G401 (cell line): ENCODE results near the gene CDAN1. TPM values are rescaled to one million over a fixed set of nuclear protein-coding genes. Genes with fewer than 3 reads are reported as not detected.
A peak's percentile ranks its signal among the peaks of the same experiment; 100 is the strongest.

Experiments used
- DNase-seq: peaks from one replicate; pipeline ENCODE4 v3.0.0-alpha.2; 2015; ENCODE audit warnings: low spot score
- in situ Hi-C: cut with HindIII; loops from 2 replicates; pipeline ENCODE4 v1.10.0; 2016; ENCODE audit warnings: low sequenced_read_pairs, mixed read lengths
- total RNA-seq: library from RNA; depleted of rRNA; stranded (reverse); fragments of >200 nt; shearing (Covaris generic); gene quantifications from 2 replicates; pipeline ENCODE4 v1.2.3, GENCODE V29; 2014

The CDAN1 gene
- total RNA-seq, 1 experiment from 2014 or later: 12.6 TPM

DNA sequence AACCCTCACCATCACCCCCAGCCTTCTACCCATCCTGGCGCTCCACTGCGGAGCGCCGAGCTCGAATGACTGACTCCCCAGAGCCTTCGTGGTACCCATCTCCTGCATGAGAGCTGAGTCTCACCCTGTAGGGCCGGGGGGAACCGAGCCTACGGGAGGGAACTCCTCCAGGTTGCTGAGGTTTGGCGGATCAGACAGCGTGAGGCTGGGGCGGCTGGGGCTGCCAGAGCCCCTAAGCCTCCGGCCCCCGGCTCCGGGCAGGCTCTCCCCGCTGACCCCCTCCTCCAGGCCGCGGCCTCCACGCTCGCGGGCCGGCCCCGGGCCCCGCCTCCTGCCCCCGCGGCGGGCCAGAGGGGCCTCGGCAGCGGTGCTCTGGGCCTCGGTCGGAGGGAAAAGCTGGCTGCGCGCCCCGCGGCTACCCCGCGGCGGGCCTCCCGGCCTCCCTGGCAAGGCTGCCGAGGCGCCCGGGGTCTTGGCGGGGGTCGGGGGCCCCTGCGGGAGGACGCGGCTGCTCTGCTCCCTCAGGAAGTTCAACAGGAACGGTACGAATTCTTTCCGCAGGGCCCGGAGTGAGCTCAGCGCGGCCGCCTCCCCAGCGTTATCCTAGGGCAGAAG, 643 bp downstream of the CDAN1 start:
- DNase-seq: peak; percentile 17
- in situ Hi-C loops: no loop called here

- in situ Hi-C loops: no loop called here
- no peak for DNase-seq
These were observed 1.4 kb downstream of the CDAN1 start for GRCh38 chr15:42735382-42736165.

DNA sequence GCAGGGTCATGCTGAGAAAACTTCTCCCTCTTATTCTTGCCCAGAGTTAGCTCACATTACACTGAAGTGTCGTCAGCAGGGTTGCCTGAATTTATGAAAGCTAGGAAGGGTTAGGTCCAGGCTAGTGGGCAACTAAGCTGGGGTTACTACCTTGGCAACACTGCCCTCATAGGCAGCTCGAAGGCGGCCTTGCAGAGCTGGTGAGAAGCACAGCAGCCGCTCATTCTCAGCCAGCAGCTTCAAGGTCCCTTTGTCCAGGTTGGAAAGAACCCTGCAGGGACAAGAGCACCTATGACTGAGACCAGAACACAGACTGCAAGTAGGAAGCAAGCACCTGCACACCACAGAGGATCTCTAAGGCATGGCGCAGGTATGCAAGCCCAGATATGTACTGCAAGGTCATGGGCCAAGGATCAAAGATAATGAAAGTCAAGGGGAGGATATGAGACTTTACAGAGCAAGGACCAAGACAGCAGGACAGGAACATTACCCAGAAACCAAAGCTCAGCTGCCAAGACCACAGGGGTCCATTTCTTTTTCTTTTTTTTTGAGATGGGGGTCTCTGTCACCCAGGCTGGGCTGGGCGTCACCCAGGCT, 2.8 kb downstream of the CDAN1 start:
- DNase-seq: no peak
- in situ Hi-C loops: no loop called here

DNA sequence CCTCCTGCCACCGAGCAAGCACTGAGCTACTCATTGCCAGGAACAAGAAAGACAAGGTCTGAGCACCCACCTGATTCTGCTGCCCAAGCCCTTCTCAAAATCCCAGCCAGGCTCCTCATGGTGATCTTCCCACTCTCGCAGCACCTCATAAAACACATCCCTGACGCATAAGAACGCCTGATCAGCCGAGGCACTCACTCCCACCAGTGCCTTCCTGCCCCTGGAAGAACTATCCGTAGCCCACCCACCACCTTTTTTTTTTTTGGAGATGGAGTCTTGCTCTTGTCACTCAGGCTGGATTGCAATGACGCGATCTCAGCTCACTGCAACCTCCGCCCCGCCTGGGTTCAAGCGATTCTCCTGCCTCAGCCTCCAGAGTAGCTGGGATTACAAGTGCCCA, 3.9 kb downstream of the CDAN1 start:
- no peak for DNase-seq
- in situ Hi-C loops: no loop called here

DNA sequence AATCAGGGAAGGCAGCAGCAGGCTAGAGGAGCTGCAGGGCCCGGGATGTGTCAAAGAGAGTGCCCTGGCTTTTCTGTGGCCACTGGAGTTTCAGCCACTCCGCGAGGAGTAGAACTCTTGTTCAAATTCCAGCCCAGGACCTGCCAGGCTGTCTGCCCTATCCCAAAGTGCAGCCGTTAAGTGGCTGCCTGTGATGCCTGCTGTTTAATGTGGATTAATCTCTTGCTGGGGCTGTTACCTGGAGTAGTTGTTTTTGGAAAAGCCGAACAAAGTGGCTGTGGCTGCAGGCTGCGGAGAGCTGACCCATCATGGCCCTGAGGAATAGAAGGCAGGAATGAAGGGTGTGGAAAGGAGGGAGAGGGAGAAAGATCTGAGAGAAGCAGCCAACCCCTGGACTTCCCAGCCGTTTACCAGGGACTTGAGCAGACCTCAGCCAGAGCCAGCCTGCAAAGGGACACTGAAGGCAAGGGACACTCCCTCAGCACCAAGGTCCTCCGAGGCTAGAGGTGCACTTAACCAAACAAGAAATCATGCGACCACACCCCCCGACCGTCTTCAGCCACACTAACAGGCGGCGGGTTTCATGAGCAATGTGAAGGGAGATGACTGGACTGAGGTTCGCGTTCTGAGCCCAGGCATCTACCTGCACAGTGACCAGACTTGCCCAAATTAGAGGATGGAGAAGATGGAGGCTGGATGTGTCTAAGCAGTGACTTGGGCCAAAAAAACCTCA, 4.7 kb downstream of the CDAN1 start:
- DNase-seq: no peak
- in situ Hi-C loops: no loop called here

- in situ Hi-C loops: no loop called here
- no peak for DNase-seq
These were observed 5.5 kb downstream of the CDAN1 start for GRCh38 chr15:42731461-42731860.

GRCh38 chr15:42730536-42730935, 6.4 kb downstream of the CDAN1 start:
- in situ Hi-C loops: no loop called here
- DNase-seq: no peak

DNA sequence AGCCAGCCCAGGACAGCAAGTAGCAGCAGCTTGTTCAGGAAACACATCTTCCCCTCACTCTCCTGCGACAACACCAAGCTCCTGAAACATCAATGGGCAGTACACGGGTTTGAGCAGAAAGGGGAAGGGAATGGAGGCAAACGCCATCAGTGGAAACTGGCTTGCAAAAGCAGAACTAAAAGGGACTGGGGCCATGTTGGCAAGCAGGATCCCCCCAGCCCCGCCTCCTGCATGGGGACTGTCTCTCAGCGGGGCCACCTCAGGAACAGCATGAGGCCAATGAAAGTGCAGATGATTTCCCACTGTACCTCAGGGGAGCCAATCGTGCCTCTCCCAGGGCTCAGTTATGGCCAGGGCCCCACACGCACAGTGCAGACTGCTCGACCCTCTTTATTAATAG, 6.8 kb downstream of the CDAN1 start:
- in situ Hi-C loops: no loop called here
- no peak for DNase-seq

- in situ Hi-C loops: no loop called here
- DNase-seq: no peak
These were observed 7.5 kb downstream of the CDAN1 start for GRCh38 chr15:42729409-42729808.

GRCh38 chr15:42728972-42729371, 8.0 kb downstream of the CDAN1 start:
- no peak for DNase-seq
- in situ Hi-C loops: no loop called here

- DNase-seq: no peak
- in situ Hi-C loops: no loop called here
These were observed 8.4 kb downstream of the CDAN1 start for GRCh38 chr15:42728560-42728959.

- in situ Hi-C loops: no loop called here
- peak; percentile 27 for DNase-seq
These were observed 9.1 kb downstream of the CDAN1 start for GRCh38 chr15:42727750-42728381.

DNA sequence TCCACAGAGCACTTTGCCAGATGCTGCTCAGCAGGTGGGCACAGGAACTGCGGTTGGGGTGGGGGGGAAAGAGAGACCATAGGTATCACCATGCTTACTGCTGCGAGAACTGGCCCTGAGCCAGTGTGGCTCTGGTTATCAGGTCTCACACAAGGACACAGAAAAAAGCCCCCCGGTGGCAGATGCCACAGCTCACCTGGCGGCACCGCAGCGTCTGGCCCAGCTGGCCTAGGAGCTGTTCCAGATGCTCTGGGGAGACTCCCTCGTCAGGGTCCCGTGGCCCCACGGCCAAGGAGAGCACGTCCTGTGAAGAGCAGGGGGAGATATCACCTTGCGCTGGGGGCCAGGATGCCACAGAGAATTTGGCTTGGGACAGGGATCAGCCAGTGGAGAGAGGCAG, 10.8 kb downstream of the CDAN1 start:
- no peak for DNase-seq
- in situ Hi-C loops: no loop called here

GRCh38 chr15:42725331-42725903, 11.5 kb downstream of the CDAN1 start:
- in situ Hi-C loops: no loop called here
- DNase-seq: no peak

- DNase-seq: no peak
- in situ Hi-C loops: loop anchor here (25.0 kb wide), 1 partner anchor 213 kb away; no protein-coding TSS in a partner anchor
These were observed 12.7 kb downstream of the CDAN1 start for GRCh38 chr15:42724276-42724675.

DNA sequence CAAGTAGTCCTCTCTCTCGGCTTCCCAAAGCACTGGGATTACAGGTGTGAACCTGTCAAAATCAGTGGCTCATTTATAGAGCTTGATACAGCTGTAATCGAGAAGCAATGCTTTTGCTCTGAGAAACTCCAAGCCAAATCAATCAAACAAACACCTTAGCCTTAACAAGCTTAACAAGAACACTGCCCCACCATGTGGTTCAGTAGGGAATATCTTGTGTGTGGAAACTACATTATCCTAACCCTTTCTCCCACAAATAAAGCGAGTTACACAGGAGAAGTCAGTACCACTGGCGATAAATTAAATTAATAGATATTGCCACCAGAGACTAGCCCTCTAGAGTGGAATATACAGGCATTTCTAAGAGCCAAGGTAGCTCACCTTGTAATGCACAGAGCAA, 13.9 kb downstream of the CDAN1 start:
- no peak for DNase-seq

DNA sequence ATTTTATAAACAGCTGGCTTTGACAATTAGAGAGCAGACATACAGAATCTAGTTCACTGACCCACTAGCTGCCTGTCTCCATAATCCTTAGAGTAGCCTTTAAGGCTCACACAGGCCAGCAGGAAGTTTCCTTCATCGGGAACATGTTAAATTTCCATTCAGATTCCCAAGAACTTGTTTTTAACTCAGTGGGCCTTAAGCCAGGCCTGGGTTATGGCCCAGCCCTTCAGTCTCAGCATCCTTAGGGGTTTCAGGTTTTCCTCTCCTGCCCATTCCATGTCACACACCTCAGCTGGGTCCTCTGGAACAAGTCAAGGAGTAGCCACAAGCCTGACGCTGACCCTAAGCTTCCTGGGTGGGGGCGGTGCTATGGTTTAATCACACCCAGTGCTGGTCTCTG, 15.0 kb downstream of the CDAN1 start:
- in situ Hi-C loops: loop anchor here (25.0 kb wide), 1 partner anchor 215 kb away; no protein-coding TSS in a partner anchor
- DNase-seq: no peak

More for the DNA sequence above, 13.9 kb downstream of the CDAN1 start:
- in situ Hi-C loops: loop anchor here (25.0 kb wide), 1 partner anchor 214 kb away; no protein-coding TSS in a partner anchor

DNA sequence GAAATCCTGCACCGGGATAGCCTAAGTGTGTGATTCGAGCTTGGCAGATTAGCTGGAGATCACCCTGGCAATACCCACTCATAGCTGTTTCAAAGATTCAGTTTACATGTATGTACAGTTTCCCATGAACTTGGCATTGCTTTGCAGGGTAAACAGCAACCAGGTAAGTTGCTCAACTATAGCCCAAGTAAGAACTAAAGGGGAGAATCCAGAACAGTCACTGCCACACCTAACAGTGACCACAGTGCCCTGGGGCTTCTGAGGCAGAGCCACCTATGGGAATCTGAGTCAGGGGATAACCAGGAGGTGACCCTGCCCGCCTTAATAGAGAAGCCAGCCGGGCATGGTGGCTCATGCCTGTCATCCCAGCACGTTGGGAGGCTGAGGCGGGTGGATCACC, 15.9 kb downstream of the CDAN1 start:
- DNase-seq: no peak
- in situ Hi-C loops: loop anchor here (25.0 kb wide), 1 partner anchor 216 kb away; no protein-coding TSS in a partner anchor

DNA sequence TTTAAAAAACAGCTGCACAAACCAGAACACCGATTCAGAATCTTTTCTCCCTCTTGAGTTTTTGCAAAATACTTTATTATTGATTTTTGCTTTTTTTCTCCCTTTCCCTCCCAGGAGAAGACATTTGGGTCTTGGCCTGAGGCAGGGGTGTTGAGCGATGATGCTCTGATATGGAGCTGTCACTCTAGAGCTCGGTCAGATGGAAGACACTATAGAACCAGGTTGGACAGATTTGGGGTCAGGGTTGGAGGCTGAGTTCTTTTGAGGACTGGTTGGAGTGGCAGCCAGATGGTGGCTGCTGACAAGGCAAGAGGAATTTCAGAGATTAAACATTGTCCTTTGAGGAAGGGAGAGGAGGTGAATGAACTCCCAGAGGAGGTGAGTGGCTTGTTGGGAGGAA, 16.9 kb downstream of the CDAN1 start:
- DNase-seq: no peak
- in situ Hi-C loops: loop anchor here (25.0 kb wide), 1 partner anchor 217 kb away; no protein-coding TSS in a partner anchor
